HG02938 (cell line): ENCODE data around the gene GGTLC1.

Experiments
- ATAC-seq: cut with Tn5 transposase; IDR thresholded peaks from one replicate; pipeline ENCODE4 v1.9.1; 2021; ENCODE audit warnings: mild to moderate bottlenecking, moderate library complexity; ENCODE audit not compliant: unreplicated experiment

GGTLC1 gene

DNA sequence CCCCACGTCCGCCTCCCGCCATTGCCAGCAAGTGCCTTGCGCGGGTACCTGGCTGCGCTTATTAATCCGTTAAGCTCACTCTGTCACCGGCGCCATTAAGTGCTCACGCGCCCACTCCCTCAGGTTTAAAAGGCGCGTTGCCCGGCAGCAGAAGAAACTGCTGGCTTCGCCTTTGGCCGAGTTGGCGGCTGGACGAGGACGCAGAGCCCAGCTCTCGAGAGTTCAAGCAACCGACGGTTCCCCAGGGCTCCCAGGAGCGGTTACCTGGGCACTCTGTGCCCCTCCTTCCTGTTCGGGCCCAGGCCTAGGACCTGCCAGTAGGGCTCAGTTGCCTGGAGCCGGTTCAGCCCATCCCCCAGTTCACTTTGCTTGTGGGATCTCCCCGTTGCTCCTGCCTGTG is at the start of gene GGTLC1:
TSS of gene GGTLC1 (minus strand) at position 219 of the 400 bp plus-strand sequence. CDS start 2,168 bp downstream, outside the sequence.
- ATAC-seq = no peak

DNA sequence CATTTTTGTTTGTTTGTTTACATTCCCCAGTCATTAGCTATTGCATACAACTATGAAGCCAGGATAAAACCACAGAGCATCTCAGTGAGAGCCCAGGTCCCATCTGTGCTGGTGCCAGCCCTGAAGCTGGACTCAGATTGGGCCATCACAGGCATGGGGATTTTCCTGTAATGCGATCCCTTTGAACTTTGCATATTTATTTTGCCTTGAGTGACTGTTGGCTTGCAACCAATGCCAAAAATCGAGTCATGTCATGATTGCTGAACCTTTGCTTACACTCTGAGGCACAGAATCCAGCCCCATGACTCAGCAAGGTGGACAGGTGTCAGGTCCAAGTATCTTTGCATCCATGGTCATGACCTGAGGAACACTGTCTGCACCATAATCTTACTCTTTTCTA is 46.2 kb upstream of the GGTLC1 start:
- ATAC-seq = no peak

DNA sequence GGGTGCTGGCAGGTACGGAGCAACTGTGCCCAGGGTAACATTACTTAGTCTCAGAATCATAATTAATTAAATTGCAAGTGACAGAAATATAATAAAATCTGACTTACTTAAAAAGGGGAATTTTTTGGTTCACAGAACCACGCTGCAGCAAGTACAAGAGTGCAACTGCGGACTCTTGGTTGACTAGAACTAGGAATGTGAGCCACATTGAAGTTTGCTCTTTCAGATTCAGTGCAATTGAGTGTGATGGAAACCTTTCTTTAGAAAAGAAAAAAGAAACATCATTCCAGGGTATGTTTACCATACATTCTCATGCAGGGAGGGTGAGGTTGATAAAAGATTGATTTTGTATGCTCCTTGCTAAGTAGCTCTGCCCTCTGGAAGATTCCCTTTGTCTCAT is 45.0 kb upstream of the GGTLC1 start:
- no peak for ATAC-seq

DNA sequence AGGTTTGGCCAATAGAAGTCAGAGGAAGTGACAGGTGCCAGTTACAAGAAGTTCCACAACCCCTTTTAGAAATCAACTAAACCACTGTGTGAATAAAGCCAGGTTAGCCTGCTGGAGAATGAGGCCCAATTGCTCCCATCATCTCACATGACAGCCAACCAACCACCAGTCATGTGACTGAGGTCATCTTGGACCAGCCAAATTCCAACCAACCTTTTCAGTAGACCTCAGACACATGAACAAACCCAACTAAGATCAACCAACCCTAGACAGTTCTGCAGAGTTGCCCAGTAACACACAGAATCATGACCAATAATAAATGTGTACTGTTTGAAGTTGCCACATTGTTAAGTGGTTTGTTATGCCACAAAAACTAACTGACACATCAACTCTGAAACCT is 44.6 kb upstream of the GGTLC1 start:
- no peak for ATAC-seq

DNA sequence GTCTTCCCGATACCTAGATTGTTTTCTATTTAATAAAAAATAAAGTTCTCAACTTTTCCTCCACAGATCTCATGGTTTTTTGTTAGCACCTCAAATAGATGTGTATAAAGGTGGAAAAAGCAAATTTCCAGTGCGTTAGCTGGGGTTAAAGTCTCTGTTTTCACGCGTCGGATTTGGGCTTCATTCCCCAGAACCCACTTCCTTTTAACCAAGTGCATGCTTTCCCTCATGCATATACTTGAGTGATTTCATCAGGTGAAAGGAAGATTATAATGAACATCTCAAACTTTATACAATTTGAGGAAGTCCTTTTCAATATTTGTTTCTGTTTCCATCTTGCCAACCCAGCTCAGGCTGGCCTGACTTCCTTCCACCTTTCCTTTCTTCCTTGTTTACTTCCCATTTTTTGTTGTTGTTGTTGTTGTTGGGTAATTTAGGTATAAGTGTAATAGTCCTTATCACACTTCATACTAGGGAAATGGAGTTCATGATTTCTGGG is 43.9 kb upstream of the GGTLC1 start:
- no peak for ATAC-seq

DNA sequence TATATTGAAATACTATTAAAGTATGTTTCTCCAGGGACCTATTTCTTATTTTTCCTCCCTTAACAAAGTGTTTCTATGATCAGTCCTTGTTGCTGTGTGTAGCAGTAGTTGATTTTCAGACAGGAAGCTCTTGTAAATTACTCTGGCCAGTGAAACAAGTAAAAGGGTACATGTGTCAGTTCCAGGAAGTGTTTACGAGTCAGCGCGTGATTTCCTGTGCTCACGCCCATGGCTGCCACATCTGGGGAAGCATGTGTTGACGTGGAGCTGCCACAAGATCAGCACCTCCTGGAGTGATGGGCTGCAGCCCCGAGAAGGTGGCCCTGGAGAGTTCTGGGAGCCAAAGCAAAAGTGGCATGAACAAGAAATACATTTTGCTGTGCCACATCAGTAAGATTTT is 38.6 kb upstream of the GGTLC1 start:
- ATAC-seq = no peak

DNA sequence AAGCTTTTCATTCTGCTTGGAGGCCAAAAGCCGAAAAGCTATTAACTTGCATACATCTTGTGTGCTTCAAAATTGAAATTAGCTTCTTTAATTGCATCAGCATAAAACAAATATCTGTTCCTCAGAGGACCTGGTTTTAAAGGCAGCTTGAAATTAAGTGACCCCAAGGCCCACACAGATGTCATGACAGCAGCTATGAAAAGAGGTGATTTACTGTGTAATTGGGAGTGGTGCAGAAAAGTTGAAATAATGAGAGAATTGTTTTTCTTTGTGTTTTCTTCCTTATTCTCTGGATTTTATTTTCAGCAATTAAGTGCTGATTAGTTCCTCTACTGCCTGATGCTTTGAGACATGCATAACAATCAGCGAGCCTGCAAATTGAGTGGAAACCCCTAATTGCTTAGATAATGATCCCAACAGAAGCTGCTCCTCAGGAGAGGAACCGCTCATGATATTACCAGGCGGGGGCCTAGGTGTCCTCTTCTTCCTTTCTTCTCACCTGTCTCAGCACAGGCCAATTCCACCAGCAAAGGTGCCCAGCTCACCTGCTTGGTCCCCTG is 34.1 kb upstream of the GGTLC1 start:
- no peak for ATAC-seq

DNA sequence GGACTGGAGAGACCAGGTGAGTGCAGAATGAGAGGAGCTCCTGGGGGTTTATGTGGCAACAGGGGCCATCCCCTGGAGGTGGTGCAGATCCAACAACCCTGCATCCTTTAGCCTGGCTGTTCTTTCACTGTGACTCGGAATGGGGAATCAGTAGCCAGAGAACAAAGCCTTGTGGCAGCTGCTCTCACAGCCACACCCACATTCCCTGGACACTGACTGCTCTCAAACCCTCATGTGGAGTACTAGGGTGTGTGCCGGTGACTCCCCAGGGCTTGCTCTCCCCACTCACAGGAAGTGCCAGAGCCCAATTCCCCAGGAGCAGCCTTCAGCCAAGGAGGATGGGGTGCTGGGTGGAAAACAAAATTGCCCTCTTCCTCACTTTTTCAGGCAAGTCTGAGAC is 30.2 kb upstream of the GGTLC1 start:
- no peak for ATAC-seq

DNA sequence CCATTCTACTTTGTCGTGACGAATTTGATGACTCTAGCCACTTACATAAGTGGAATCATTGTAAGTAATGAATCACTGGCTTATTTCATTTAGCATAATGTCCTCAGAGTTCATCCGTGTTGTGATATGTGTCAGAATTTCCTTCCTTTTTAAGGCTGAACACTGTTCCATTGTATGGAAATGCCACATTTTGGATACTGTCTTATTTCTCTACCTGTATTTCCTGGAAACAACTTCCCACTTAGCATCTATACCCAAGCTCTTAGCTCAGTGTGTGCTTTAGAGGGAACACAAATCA is 28.8 kb upstream of the GGTLC1 start:
- no peak for ATAC-seq

DNA sequence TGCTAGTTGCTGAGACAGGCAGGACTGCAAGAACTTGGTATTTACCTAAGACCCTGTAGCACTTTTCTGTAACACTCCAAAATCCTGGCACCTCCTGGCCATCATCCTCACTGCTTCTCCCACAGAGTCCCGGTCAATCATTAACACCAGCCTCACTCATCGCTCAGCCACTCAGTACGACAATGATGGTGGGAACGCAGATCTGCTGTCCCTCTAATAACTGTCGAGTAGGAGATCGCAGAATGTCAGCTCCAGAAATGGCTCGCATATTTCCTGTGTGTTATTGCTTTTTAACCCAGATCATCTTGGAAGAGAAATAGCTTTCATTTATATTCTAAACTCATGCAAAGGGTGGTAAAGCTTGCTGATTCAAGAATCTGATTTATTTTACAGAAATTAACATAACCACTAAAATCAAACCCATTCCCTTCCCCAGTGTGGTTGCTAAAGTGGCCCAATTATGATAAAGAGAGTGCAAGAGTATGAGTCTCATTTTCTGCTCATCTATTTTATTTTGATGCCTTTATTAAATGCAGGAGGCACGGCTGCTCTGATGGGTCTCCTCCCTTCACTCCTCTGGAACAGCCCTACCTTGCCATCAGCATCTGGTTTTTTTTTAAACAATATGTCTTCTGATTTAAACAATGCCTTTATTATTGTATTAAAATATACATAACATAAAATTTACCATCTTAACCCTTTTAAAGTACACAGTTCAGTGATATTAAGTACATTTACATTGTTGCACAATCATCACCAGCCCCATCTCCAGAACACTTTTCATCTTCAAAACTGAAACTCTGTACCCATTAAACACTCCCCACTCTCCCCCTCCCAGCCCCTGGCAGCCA is 28.3 kb upstream of the GGTLC1 start:
- ATAC-seq = no peak

DNA sequence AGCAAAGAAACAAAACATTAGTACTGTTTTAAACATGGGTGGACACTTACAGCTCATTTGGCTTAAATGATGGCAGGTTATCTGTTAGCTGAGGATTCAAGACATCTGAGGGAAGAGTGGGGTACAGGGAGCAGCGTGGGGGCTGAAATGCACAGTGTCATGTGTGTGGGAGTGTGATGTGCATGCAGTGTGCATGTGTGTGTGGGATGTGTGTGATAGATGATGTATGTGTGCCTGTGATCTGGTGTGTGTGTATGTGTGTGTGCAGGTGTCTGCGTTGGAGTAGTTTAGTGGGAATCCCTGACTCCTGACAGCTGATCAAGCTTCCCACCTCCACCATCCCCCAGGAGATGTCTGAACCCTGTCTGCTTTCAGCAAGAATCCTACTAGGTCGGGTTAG is 25.4 kb upstream of the GGTLC1 start:
- ATAC-seq = no peak

DNA sequence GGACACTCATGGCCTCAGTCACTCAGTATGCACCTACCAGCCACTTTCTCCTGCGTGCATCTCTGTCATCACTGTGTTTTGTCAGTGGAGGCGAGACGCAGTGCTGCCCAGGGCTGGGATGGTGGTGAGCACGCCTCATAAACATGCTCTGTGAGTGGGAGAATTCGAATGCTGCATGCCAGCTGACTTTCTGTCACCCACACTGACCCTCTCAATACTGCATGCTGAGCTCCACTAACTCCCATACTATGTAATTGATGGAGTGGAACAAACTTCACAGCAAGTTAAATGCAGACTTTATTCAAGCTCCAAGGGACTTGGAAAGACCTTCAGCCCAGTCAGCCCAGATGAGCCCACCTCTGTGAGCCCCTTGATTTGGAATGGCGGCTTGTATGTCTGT is 22.7 kb upstream of the GGTLC1 start:
- no peak for ATAC-seq

DNA sequence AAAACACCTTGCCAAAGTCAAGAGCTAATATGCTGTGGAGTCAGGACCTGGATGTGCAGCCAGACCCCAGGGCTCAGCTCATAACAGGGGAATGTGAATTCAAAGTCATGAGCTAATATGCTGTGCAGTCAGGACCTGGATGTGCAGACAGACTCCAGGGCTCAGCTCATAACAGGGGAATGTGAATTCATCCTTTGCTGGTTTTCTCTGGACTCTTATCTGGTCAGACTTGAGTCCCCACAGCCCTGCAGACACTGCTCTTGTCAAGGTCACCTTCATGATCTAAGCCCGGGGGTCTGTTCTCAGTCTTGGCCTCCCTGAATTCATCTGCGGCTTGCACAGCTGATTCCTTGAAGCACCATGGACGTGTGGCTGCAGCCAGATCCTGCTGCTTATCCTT is 19.2 kb upstream of the GGTLC1 start:
- ATAC-seq = no peak

DNA sequence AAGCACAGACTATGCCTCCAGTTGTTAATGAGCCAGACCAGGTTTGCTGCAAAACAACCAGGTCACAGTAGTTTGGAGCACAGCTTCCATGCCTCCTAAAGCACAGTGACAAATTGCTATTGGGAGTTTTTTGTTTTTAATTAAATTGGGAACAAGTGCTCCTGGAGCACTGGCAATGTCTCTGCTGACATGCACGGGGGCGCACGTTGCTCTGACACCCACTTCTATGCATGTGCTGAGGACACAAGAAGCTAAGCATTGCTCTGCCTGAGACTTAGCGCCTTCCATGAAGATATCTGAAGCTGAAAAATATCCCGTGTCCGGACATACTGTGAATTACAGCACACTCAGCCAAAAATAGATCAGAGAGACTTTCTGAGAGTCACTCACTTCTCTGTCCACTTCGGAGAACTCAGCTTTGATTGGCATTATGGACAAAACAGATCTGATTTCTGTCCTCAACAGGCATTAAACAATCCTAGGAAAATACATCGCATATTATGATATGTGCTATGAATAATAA is 18.6 kb upstream of the GGTLC1 start:
- no peak for ATAC-seq

DNA sequence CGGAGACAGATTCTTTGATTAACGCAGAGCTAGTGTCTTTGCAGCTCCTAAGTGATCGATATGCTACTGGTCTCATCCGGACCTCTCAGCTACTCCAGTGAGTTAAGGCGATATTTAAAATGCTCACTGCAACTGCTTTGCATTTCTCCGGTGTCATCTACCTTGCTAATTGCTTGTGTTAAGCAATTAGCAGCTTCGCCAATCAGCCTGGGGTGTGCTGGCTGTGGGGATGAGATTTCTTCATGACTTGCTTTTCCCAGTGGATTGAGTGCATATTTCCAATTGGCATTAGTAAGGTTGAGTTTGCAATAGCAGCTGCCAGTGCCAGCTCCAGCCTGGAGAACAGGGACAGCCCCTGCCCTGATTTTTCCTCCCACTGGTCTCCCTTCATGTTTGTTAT is 18.0 kb upstream of the GGTLC1 start:
- no peak for ATAC-seq

DNA sequence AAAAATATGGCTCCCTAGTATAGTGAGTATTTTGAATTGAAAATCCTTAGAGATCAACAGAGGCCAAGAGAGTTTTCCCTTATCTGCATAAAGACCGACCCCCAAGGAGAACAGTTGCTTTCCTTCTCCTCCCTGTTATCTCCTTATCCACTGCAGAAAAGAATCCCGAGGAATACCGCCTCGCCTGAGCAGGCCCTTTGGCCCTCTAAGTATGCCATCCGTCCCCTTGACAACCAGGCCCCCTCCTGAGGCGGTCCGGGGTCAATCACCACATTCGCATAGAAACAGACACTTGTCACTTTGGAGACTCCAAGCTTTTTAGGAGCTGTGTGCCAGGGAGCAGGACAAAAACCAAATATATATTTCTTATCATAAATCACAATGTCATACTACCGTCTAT is 15.9 kb upstream of the GGTLC1 start:
- no peak for ATAC-seq

DNA sequence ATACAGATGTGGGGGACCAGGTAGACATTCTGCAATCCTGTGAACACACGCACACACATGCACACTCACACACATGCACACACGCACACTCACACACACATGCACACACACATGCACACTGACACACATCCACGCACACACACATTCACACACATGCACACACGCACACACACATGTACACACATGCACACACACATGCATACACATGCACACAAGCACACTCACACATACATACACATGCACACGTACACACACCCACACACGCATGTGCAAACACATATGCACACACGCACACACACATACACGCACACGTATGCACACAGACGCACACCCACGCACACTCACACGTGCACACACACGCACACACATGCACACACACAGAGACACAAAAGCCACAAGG is 14.3 kb upstream of the GGTLC1 start:
- ATAC-seq = no peak

DNA sequence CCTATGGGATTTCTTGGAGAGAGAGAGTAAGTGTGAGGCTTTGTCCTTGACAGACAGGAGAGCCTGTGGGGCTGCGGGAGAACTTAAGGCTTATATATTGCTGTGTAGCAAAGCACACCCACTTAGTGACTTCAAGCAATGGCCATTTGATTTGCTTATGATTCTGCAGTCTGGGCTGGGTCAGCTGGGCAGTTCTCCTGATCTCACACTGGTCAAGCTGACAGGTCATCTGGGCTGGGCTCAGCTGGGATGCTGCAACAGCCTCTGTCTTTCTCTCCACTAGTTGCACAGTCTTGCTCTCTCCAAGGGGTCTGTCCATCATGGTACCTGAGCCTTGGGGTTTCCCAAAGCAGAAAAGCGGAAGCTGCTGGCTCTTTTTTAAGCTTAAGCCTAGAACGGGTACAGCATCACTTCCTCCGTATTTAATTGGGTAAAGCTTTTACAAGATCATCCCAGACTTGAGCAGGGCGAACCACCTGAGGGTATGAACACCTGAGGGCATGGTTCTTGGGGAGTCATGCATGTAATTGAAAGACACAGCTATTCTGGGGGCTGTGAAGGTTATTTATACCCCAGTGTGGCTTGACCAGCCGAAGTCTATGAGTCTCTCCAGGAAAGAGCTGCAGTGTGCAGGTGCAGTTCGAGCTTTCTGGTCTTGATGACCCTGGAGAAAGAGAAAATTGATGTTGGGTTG is 13.3 kb upstream of the GGTLC1 start:
- ATAC-seq = no peak

DNA sequence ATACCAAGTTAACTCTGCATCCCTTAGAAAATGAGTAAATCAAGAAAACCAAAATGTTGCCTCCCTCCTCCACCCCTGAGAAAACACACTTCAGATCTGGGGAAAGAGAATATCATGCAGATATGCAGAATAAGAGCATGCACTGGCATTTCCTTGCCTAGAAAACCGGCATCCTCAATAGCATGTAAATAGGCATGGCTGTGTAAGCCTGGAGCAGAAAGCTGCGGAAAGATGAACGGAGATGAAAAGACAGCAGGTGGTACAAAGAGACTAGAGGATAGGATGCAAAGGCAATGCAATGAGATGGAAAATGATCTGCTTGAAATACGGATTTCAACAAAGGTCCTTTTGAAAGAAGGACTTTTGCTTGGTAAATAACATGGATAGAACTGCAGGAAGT is 10.3 kb upstream of the GGTLC1 start:
- ATAC-seq = no peak

DNA sequence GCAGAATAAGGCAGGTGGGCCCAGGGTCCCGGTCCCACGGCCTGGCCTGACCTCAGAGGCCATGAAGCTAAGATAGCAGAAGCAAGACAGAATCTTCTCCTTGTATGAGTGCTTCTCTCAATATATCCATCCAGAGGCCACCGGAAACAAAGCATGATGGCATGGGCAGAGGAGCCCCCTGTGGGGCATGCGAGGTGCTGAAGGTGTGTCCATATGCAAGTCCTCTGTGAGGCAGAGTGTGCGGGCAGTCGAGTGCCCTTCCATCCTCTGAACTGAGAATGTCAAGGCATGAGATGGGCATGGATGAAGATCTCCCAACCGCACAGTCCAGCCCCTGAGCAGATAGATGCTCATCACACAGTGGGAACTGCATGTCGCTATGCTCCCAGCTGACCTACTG is 9.8 kb upstream of the GGTLC1 start:
- no peak for ATAC-seq

DNA sequence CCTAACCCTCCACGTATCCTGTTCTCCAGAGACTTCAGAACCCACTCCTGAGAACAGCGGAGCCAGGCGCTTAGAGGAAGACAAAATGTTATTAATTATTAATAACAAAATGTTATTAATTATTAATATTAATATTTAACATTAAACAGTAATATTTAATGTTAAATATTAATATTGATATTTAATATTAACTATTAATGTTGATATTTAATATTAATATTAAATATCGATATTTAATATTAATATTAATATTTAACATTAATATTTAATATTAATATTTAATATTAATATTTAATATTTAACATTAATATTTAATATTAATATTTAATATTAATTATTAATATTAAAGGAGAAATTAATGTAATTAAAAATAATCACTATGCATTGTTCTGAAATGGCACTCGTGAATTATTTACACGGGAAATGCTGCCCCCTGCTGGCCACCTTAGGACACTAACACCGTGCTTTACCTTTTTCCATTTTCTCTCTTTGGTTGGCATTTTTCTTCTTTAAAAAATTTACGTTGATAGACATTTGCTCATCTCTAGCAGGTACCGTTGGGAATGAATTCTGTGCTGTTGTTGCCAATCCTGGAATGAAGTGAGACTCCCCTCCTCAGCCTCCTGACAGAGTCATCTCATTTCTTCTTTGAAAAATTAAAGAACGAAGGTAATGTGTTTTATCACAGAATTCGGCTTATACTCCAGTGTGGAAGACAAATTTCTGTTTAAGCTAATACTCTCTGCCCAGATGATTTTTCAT is 7.5 kb upstream of the GGTLC1 start:
- no peak for ATAC-seq
